ENCODE results near the gene ARMC8. TPM values are rescaled to one million over a fixed set of nuclear protein-coding genes. Genes with fewer than 3 reads are reported as not detected.

ARMC8 gene
- total and polyA plus RNA-seq, 2 of the 8 experiments (the other 6 are each of a cell fraction or from before 2014, with no cell fraction given): 47.3 to 58.5 TPM

- H2BK12ac ChIP-seq (ENCODE audit: low read depth, low read length): no peak overlapping the region
- H3K36me3 ChIP-seq (ENCODE audit: control insufficient read depth in 2 of 4, insufficient read depth in 4 of 4, low read length in 3 of 4): no peaks in the 10 kb centered on the region
- H2BK20ac ChIP-seq (ENCODE audit: low read length): no peak overlapping the region
- H3K27me3 ChIP-seq (replicated peaks in 1 of 4; ENCODE audit: control insufficient read depth in 3 of 4, extremely low read depth in 1 of 4, insufficient read depth in 3 of 4, low read length in 3 of 4): no peaks in the 10 kb centered on the region
- no peak overlapping the region for H3K23ac ChIP-seq (ENCODE audit: insufficient read length)
- no peak overlapping the region for H3K56ac ChIP-seq (replicated peaks; ENCODE audit: insufficient read length, low read depth, low read length)
- H3K23me2 ChIP-seq (ENCODE audit: low read depth, low read length): no peaks in the 10 kb centered on the region; the same call in 1 of the 2 replicates
- WGBS, 2 experiments (ENCODE audit: extremely low coverage in 1 of 2, insufficient coverage in 1 of 2, insufficient read length in 1 of 2, insufficient replicate concordance in 2 of 2, low coverage in 1 of 2, low lambda C conversion rate in 2 of 2, missing lambda C conversion rate in 1 of 2): 81% methylated on average over 1 of the region's 1 CpG; no CpG with 5 or more reads in 1 of the 2 experiments
- POLR2A ChIA-PET (ENCODE audit: partially characterized antibody): no interaction called here
- FAIRE-seq (no peak), DNase-seq (ENCODE audit: low read depth in 1 of 2, low spot score in 2 of 2) (no peak)
- no peaks in the 10 kb centered on the region; a peak in 1 of 7 replicates for H3K4me1 ChIP-seq (replicated peaks in 1 of 4; ENCODE audit: control insufficient read depth in 3 of 4, insufficient read depth in 4 of 4, low read length in 3 of 4)
- no peaks in the 10 kb centered on the region for H3K79me1 ChIP-seq (ENCODE audit: low read depth, low read length)
- no peaks in the 10 kb centered on the region for H3K79me2 ChIP-seq (ENCODE audit: control insufficient read depth in 1 of 2, insufficient read depth in 2 of 2, low read length in 2 of 2)
- H3K9ac ChIP-seq (replicated peaks in 1 of 4; ENCODE audit: extremely low read depth in 1 of 4, low read depth in 3 of 4, low read length in 3 of 4): no peak overlapping the region
- H3K27ac ChIP-seq (ENCODE audit: low read depth, low read length): no peak overlapping the region
- no peak overlapping the region for H4K8ac ChIP-seq (ENCODE audit: extremely low read depth, insufficient read depth, low read length)
- no peak overlapping the region for H2BK5ac ChIP-seq (ENCODE audit: low read depth, low read length)
- H2BK120ac ChIP-seq (replicated peaks; ENCODE audit: low read depth, low read length): no peak overlapping the region
- no peak overlapping the region for H4K5ac ChIP-seq (ENCODE audit: insufficient read length, low read depth, low read length)
- no peak overlapping the region for H2AFZ ChIP-seq (ENCODE audit: low read length)
- H4K91ac ChIP-seq (replicated peaks; ENCODE audit: insufficient read length, low read length): no peak overlapping the region
- H3K9me3 ChIP-seq (ENCODE audit: insufficient read depth in 2 of 2, low read depth in 1 of 2, low read length in 1 of 2): no peaks in the 10 kb centered on the region
- H3K4me2 ChIP-seq (ENCODE audit: insufficient read depth in 1 of 2, low read depth in 2 of 2, low read length in 2 of 2): no peak overlapping the region
- H3K4ac ChIP-seq (replicated peaks; ENCODE audit: insufficient read length, low read depth, low read length): no peak overlapping the region
- no peak overlapping the region for H3K18ac ChIP-seq (ENCODE audit: extremely low read depth, low read length)
- no peak overlapping the region for H3K4me3 ChIP-seq (ENCODE audit: extremely low read depth in 1 of 4, insufficient read depth in 2 of 4, low read depth in 3 of 4, low read length in 4 of 4)
- no peaks in the 10 kb centered on the region for H4K20me1 ChIP-seq (replicated peaks in 1 of 2; ENCODE audit: control insufficient read depth in 1 of 2, insufficient read depth in 2 of 2, low read length in 2 of 2)
- CTCF ChIA-PET (ENCODE audit: partially characterized antibody): interaction anchor here (0.8 to 1.5 kb wide), 4 partner anchors 10 to 41 kb away, joined by 3 to 6 read pairs (median 5); no protein-coding TSS in a partner anchor
- no peak overlapping the region for H2BK15ac ChIP-seq (ENCODE audit: low read length)
- H2AK5ac ChIP-seq (ENCODE audit: low read depth, low read length): no peak overlapping the region
- TF ChIP-seq POU5F1 (IDR thresholded peaks at IDR 0.05; ENCODE audit: low read depth, low read length) (no peak), SIN3A (conservative IDR thresholded peaks at IDR 0.05 in 1 of 2, IDR thresholded peaks at IDR 0.05 in 1 of 2; ENCODE audit: low read depth in 1 of 2, low read length in 2 of 2) (no peak), HDAC6 (IDR thresholded peaks at IDR 0.05; ENCODE audit: low read depth, low read length) (no peak)
- no peak overlapping the region for H3K14ac ChIP-seq (ENCODE audit: insufficient read length)
Measured at GRCh38 chr3:138317687-138318086, 130.6 kb downstream of the ARMC8 start.

All from H1 (cell line).